IPS-18c (cell line): ENCODE measurements around the gene NRARP.
A peak's percentile ranks its signal among the peaks of the same experiment; 100 is the strongest.

Experiments used
- H3K4me3 ChIP-seq: 2 replicates; pipeline ENCODE4 v1.7.0; 2013; ENCODE audit warnings: low read depth, mild to moderate bottlenecking, low read length, moderate library complexity; ENCODE audit not compliant: insufficient read depth
- H3K9me3 ChIP-seq: one replicate; pipeline ENCODE4 v1.6.1; 2013; ENCODE audit warnings: mild to moderate bottlenecking, low read length, moderate library complexity; ENCODE audit not compliant: control insufficient read depth, insufficient read depth

NRARP gene

GRCh38 chr9:137326445-137327065 is 24.5 kb upstream of the NRARP start:
- Histone ChIP-seq H3K4me3 (no peak overlapping the region), H3K9me3 (peaks cover 4% of the 10 kb centered on the region)

GRCh38 chr9:137325799-137326198 is 23.7 kb upstream of the NRARP start:
- Histone ChIP-seq H3K9me3 (peaks cover 4% of the 10 kb centered on the region), H3K4me3 (no peak overlapping the region)

- H3K9me3 ChIP-seq, result peaks cover 4% of the 10 kb centered on the region
- H3K4me3 ChIP-seq, result no peak overlapping the region
These were observed 23.1 kb upstream of the NRARP start for GRCh38 chr9:137325124-137325523.

- Histone ChIP-seq H3K9me3 (peaks cover under 1% of the 10 kb centered on the region), H3K4me3 (no peak overlapping the region)
These were observed 21.7 kb upstream of the NRARP start for GRCh38 chr9:137323531-137324331.

GRCh38 chr9:137321726-137322361 is 19.8 kb upstream of the NRARP start:
- Histone ChIP-seq H3K9me3 (no peaks in the 10 kb centered on the region), H3K4me3 (no peak overlapping the region)

- H3K9me3 ChIP-seq, result no peaks in the 10 kb centered on the region
- no peak overlapping the region for H3K4me3 ChIP-seq
These were observed 18.7 kb upstream of the NRARP start for GRCh38 chr9:137320555-137321384.

GRCh38 chr9:137319739-137320551 is 17.9 kb upstream of the NRARP start:
- no peaks in the 10 kb centered on the region for H3K9me3 ChIP-seq
- H3K4me3 ChIP-seq, result no peak overlapping the region

GRCh38 chr9:137319011-137319738 is 17.1 kb upstream of the NRARP start:
- no peak overlapping the region for H3K4me3 ChIP-seq
- H3K9me3 ChIP-seq, result no peaks in the 10 kb centered on the region

- Histone ChIP-seq H3K4me3 (no peak overlapping the region), H3K9me3 (no peaks in the 10 kb centered on the region)
These were observed 16.5 kb upstream of the NRARP start for GRCh38 chr9:137318602-137319001.

GRCh38 chr9:137317718-137318511 is 15.8 kb upstream of the NRARP start:
- Histone ChIP-seq H3K9me3 (no peaks in the 10 kb centered on the region), H3K4me3 (no peak overlapping the region)

GRCh38 chr9:137317021-137317717 is 15.1 kb upstream of the NRARP start:
- no peaks in the 10 kb centered on the region for H3K9me3 ChIP-seq
- no peak overlapping the region for H3K4me3 ChIP-seq

- no peaks in the 10 kb centered on the region for H3K9me3 ChIP-seq
- peak overlapping the region; percentile 31; the same call in 1 of the 2 replicates for H3K4me3 ChIP-seq
These were observed 14.2 kb upstream of the NRARP start for GRCh38 chr9:137316012-137316981.

GRCh38 chr9:137315581-137316011 is 13.5 kb upstream of the NRARP start:
- Histone ChIP-seq H3K4me3 (no peak overlapping the region), H3K9me3 (no peaks in the 10 kb centered on the region)
